AG09309 (cell line): ENCODE measurements around the gene DNAH17.

Source experiments
- DNase-seq: peaks from one replicate; pipeline ENCODE4 v3.0.0-alpha.2; 2010; ENCODE audit warnings: low read depth
- H3K4me3 ChIP-seq: 2 replicates; pipeline ENCODE4 v1.5.1; 2011; ENCODE audit warnings: mild to moderate bottlenecking, low read depth, low read length, moderate library complexity; ENCODE audit not compliant: control insufficient read depth
- CTCF ChIP-seq: IDR thresholded peaks from 2 replicates; pipeline ENCODE4 v1.5.1; 2011; ENCODE audit warnings: mild to moderate bottlenecking, low read depth, low read length, inconsistent platforms; ENCODE audit not compliant: insufficient read depth, control insufficient read depth; ENCODE audit errors: missing control alignments

The DNAH17 gene

GRCh38 chr17:78607038-78607437 is 29.8 kb upstream of the DNAH17 start:
- TF ChIP-seq CTCF, result no peak
- DNase-seq, result no peak
- H3K4me3 ChIP-seq, result no peak overlapping the region

GRCh38 chr17:78605886-78606285 is 28.7 kb upstream of the DNAH17 start:
- DNase-seq, result no peak
- no peak overlapping the region for H3K4me3 ChIP-seq
- TF ChIP-seq CTCF, result no peak

- H3K4me3 ChIP-seq, result no peak overlapping the region
- no peak for TF ChIP-seq CTCF
- DNase-seq, result no peak
Observed at GRCh38 chr17:78605429-78605828, 28.2 kb upstream of the DNAH17 start.

GRCh38 chr17:78602246-78602645 is 25.1 kb upstream of the DNAH17 start:
- TF ChIP-seq CTCF, result no peak
- H3K4me3 ChIP-seq, result no peak overlapping the region
- DNase-seq, result no peak

- no peak for DNase-seq
- no peak for TF ChIP-seq CTCF
Observed at GRCh38 chr17:78601577-78602190, 24.5 kb upstream of the DNAH17 start.

GRCh38 chr17:78600181-78600721 is 23.1 kb upstream of the DNAH17 start:
- H3K4me3 ChIP-seq, result no peak overlapping the region
- TF ChIP-seq CTCF, result no peak
- no peak for DNase-seq

More at GRCh38 chr17:78601577-78602190, 24.5 kb upstream of the DNAH17 start:
- H3K4me3 ChIP-seq, result no peak overlapping the region
